Measurements from ENCODE around the gene DNAJC13. TPM values are rescaled to one million over a fixed set of nuclear protein-coding genes. Genes with fewer than 3 reads are reported as not detected.

The DNAJC13 gene
- total RNA-seq, 1 donor from 2014 or later, result 34.0 TPM

- peaks cover 56% of the 10 kb centered on the region for H3K36me3 Mint-ChIP-seq (ENCODE audit: low read depth)
- DNase-seq, result no peak
Observed at GRCh38 chr3:132456571-132456970, 39.3 kb downstream of the DNAJC13 start.

GRCh38 chr3:132457286-132457685, 40.0 kb downstream of the DNAJC13 start:
- Mint-ChIP-seq H3K36me3 (ENCODE audit: low read depth) (peaks cover 52% of the 10 kb centered on the region), H3K27me3 (no peaks in the 10 kb centered on the region), H3K4me1 (no peaks in the 10 kb centered on the region), H3K27ac (no peak overlapping the region), H3K9me3 (no peaks in the 10 kb centered on the region), H3K4me3 (no peak overlapping the region)
- DNase-seq, result no peak
- intact Hi-C loops (cut with micrococcal nuclease), result no loop called here

More at GRCh38 chr3:132456571-132456970, 39.3 kb downstream of the DNAJC13 start:
- no peak overlapping the region for H3K4me3 Mint-ChIP-seq
- intact Hi-C loops (cut with micrococcal nuclease), result no loop called here
- no peak overlapping the region for H3K27ac Mint-ChIP-seq
- no peaks in the 10 kb centered on the region for H3K4me1 Mint-ChIP-seq
- H3K27me3 Mint-ChIP-seq, result no peaks in the 10 kb centered on the region
- no peaks in the 10 kb centered on the region for H3K9me3 Mint-ChIP-seq

- no peaks in the 10 kb centered on the region for H3K4me1 Mint-ChIP-seq
- no peaks in the 10 kb centered on the region for H3K27me3 Mint-ChIP-seq
- H3K36me3 Mint-ChIP-seq (ENCODE audit: low read depth), result peaks cover 47% of the 10 kb centered on the region
- no peaks in the 10 kb centered on the region for H3K9me3 Mint-ChIP-seq
- H3K27ac Mint-ChIP-seq, result no peak overlapping the region
- H3K4me3 Mint-ChIP-seq, result no peak overlapping the region
- intact Hi-C loops (cut with micrococcal nuclease), result no loop called here
- no peak for DNase-seq
Observed at GRCh38 chr3:132459551-132459950, 42.2 kb downstream of the DNAJC13 start.

- Mint-ChIP-seq H3K4me3 (no peak overlapping the region), H3K36me3 (ENCODE audit: low read depth) (peaks cover 41% of the 10 kb centered on the region), H3K27ac (no peak overlapping the region), H3K4me1 (no peaks in the 10 kb centered on the region), H3K27me3 (no peaks in the 10 kb centered on the region), H3K9me3 (no peaks in the 10 kb centered on the region)
- intact Hi-C loops (cut with micrococcal nuclease), result no loop called here
- DNase-seq, result no peak
Observed at GRCh38 chr3:132461544-132461943, 44.2 kb downstream of the DNAJC13 start.

- H3K36me3 Mint-ChIP-seq (ENCODE audit: low read depth), result peaks cover 39% of the 10 kb centered on the region
- DNase-seq, result no peak
- H3K4me1 Mint-ChIP-seq, result no peaks in the 10 kb centered on the region
- intact Hi-C loops (cut with micrococcal nuclease), result no loop called here
- H3K27me3 Mint-ChIP-seq, result no peaks in the 10 kb centered on the region
- H3K4me3 Mint-ChIP-seq, result no peak overlapping the region
- H3K27ac Mint-ChIP-seq, result no peak overlapping the region
- H3K9me3 Mint-ChIP-seq, result no peaks in the 10 kb centered on the region
Observed at GRCh38 chr3:132464066-132464465, 46.8 kb downstream of the DNAJC13 start.

GRCh38 chr3:132469326-132469725, 52.0 kb downstream of the DNAJC13 start:
- Mint-ChIP-seq H3K27ac (no peak overlapping the region), H3K9me3 (no peaks in the 10 kb centered on the region), H3K36me3 (ENCODE audit: low read depth) (peaks cover 22% of the 10 kb centered on the region), H3K27me3 (no peaks in the 10 kb centered on the region), H3K4me1 (no peaks in the 10 kb centered on the region), H3K4me3 (no peak overlapping the region)
- DNase-seq, result no peak
- intact Hi-C loops (cut with micrococcal nuclease), result no loop called here

- no peaks in the 10 kb centered on the region for H3K27me3 Mint-ChIP-seq
- intact Hi-C loops (cut with micrococcal nuclease), result no loop called here
- H3K36me3 Mint-ChIP-seq (ENCODE audit: low read depth), result peaks cover 30% of the 10 kb centered on the region
- H3K4me3 Mint-ChIP-seq, result no peak overlapping the region
- no peak overlapping the region for H3K27ac Mint-ChIP-seq
- H3K9me3 Mint-ChIP-seq, result no peaks in the 10 kb centered on the region
- peaks cover 7% of the 10 kb centered on the region for H3K4me1 Mint-ChIP-seq
- no peak for DNase-seq
Observed at GRCh38 chr3:132486099-132486498, 68.8 kb downstream of the DNAJC13 start.

- no peaks in the 10 kb centered on the region for H3K27me3 Mint-ChIP-seq
- H3K9me3 Mint-ChIP-seq, result no peaks in the 10 kb centered on the region
- no peak for DNase-seq
- peaks cover 34% of the 10 kb centered on the region for H3K36me3 Mint-ChIP-seq (ENCODE audit: low read depth)
- no peak overlapping the region for H3K4me3 Mint-ChIP-seq
- peaks cover 7% of the 10 kb centered on the region for H3K4me1 Mint-ChIP-seq
- H3K27ac Mint-ChIP-seq, result no peak overlapping the region
- intact Hi-C loops (cut with micrococcal nuclease), result no loop called here
Observed at GRCh38 chr3:132488151-132488550, 70.8 kb downstream of the DNAJC13 start.

- H3K36me3 Mint-ChIP-seq (ENCODE audit: low read depth), result peaks cover 48% of the 10 kb centered on the region
- intact Hi-C loops (cut with micrococcal nuclease), result no loop called here
- no peak overlapping the region for H3K4me3 Mint-ChIP-seq
- DNase-seq, result no peak
- H3K27ac Mint-ChIP-seq, result no peak overlapping the region
- no peaks in the 10 kb centered on the region for H3K9me3 Mint-ChIP-seq
- H3K27me3 Mint-ChIP-seq, result no peaks in the 10 kb centered on the region
- no peaks in the 10 kb centered on the region for H3K4me1 Mint-ChIP-seq
Observed at GRCh38 chr3:132499071-132499470, 81.8 kb downstream of the DNAJC13 start.

GRCh38 chr3:132503559-132503958, 86.3 kb downstream of the DNAJC13 start:
- intact Hi-C loops (cut with micrococcal nuclease), result no loop called here
- Mint-ChIP-seq H3K4me3 (no peak overlapping the region), H3K36me3 (ENCODE audit: low read depth) (peaks cover 47% of the 10 kb centered on the region), H3K27me3 (no peaks in the 10 kb centered on the region), H3K4me1 (no peaks in the 10 kb centered on the region), H3K27ac (no peak overlapping the region), H3K9me3 (no peaks in the 10 kb centered on the region)
- no peak for DNase-seq

- peaks cover 1% of the 10 kb centered on the region for H3K4me1 Mint-ChIP-seq
- no peaks in the 10 kb centered on the region for H3K9me3 Mint-ChIP-seq
- H3K27me3 Mint-ChIP-seq, result no peaks in the 10 kb centered on the region
- DNase-seq, result no peak
- H3K4me3 Mint-ChIP-seq, result no peak overlapping the region
- H3K36me3 Mint-ChIP-seq (ENCODE audit: low read depth), result peaks cover 52% of the 10 kb centered on the region
- intact Hi-C loops (cut with micrococcal nuclease), result no loop called here
- H3K27ac Mint-ChIP-seq, result no peak overlapping the region
Observed at GRCh38 chr3:132504375-132504933, 87.2 kb downstream of the DNAJC13 start.

GRCh38 chr3:132507657-132508056, 90.4 kb downstream of the DNAJC13 start:
- Mint-ChIP-seq H3K27ac (no peak overlapping the region), H3K36me3 (ENCODE audit: low read depth) (peaks cover 45% of the 10 kb centered on the region)
- no peak for DNase-seq

GRCh38 chr3:132509096-132509495, 91.8 kb downstream of the DNAJC13 start:
- no peak for DNase-seq
- Mint-ChIP-seq H3K4me3 (no peak overlapping the region), H3K4me1 (peaks cover 3% of the 10 kb centered on the region), H3K36me3 (ENCODE audit: low read depth) (peaks cover 46% of the 10 kb centered on the region), H3K27me3 (no peaks in the 10 kb centered on the region), H3K27ac (no peak overlapping the region), H3K9me3 (no peaks in the 10 kb centered on the region)
- intact Hi-C loops (cut with micrococcal nuclease), result no loop called here

More at GRCh38 chr3:132507657-132508056, 90.4 kb downstream of the DNAJC13 start:
- H3K9me3 Mint-ChIP-seq, result no peaks in the 10 kb centered on the region
- H3K4me3 Mint-ChIP-seq, result no peak overlapping the region
- no peaks in the 10 kb centered on the region for H3K27me3 Mint-ChIP-seq
- H3K4me1 Mint-ChIP-seq, result peaks cover 3% of the 10 kb centered on the region
- intact Hi-C loops (cut with micrococcal nuclease), result no loop called here

GRCh38 chr3:132509506-132509905, 92.2 kb downstream of the DNAJC13 start:
- no peak overlapping the region for H3K4me3 Mint-ChIP-seq
- peaks cover 3% of the 10 kb centered on the region for H3K4me1 Mint-ChIP-seq
- no peaks in the 10 kb centered on the region for H3K27me3 Mint-ChIP-seq
- H3K36me3 Mint-ChIP-seq (ENCODE audit: low read depth), result peaks cover 49% of the 10 kb centered on the region
- no peak overlapping the region for H3K27ac Mint-ChIP-seq
- H3K9me3 Mint-ChIP-seq, result no peaks in the 10 kb centered on the region
- DNase-seq, result no peak
- intact Hi-C loops (cut with micrococcal nuclease), result no loop called here

- DNase-seq, result no peak
- intact Hi-C loops (cut with micrococcal nuclease), result no loop called here
- H3K4me1 Mint-ChIP-seq, result peaks cover 3% of the 10 kb centered on the region
- H3K27me3 Mint-ChIP-seq, result no peaks in the 10 kb centered on the region
- H3K36me3 Mint-ChIP-seq (ENCODE audit: low read depth), result peaks cover 51% of the 10 kb centered on the region
- H3K9me3 Mint-ChIP-seq, result no peaks in the 10 kb centered on the region
- no peak overlapping the region for H3K4me3 Mint-ChIP-seq
- no peak overlapping the region for H3K27ac Mint-ChIP-seq
Observed at GRCh38 chr3:132513057-132513456, 95.8 kb downstream of the DNAJC13 start.

Measured in activated CD4-positive, alpha-beta T cell treated with anti-CD3 and anti-CD28 coated beads, Interleukin-2, amount 10 ng/mL, durations not matched to agents 24 days and 14 days (primary cell).